Measurements from ENCODE around the gene RNF168.
"Not testable (repeated sequence)": the region's sequence is repeated elsewhere in the genome, so short reads cannot be mapped to it uniquely, and the experiment has no call there.

Gene RNF168

GRCh38 chr3:196477678-196478077 lies 25.9 kb downstream of the RNF168 start:
- H3K4me3 ChIP-seq (ENCODE audit: low read length): no peak overlapping the region
- no peaks in the 10 kb centered on the region for H3K9me3 ChIP-seq (ENCODE audit: low read length)
- peaks cover 69% of the 10 kb centered on the region for H3K36me3 ChIP-seq (ENCODE audit: insufficient read depth, low read length)

GRCh38 chr3:196472286-196472685 lies 31.3 kb downstream of the RNF168 start:
- Histone ChIP-seq H3K36me3 (ENCODE audit: insufficient read depth, low read length) (peaks cover 58% of the 10 kb centered on the region), H3K27me3 (ENCODE audit: insufficient read depth, low read length) (no peaks in the 10 kb centered on the region), H3K4me3 (ENCODE audit: low read length) (no peak overlapping the region), H2AFZ (ENCODE audit: low read depth, low read length) (no peak overlapping the region), H3K4me1 (ENCODE audit: insufficient read depth, low read length) (no peaks in the 10 kb centered on the region), H3K9me3 (ENCODE audit: low read length) (peaks cover 2% of the 10 kb centered on the region)

More at GRCh38 chr3:196477678-196478077, 25.9 kb downstream of the RNF168 start:
- no peaks in the 10 kb centered on the region for H3K4me1 ChIP-seq (ENCODE audit: insufficient read depth, low read length)
- H2AFZ ChIP-seq (ENCODE audit: low read depth, low read length): no peak overlapping the region
- no peaks in the 10 kb centered on the region for H3K27me3 ChIP-seq (ENCODE audit: insufficient read depth, low read length)

GRCh38 chr3:196471551-196471950 lies 32.0 kb downstream of the RNF168 start:
- H3K4me3 ChIP-seq (ENCODE audit: low read length): no peak overlapping the region
- H3K9me3 ChIP-seq (ENCODE audit: low read length): peaks cover 2% of the 10 kb centered on the region
- no peak overlapping the region for H2AFZ ChIP-seq (ENCODE audit: low read depth, low read length)
- H3K27me3 ChIP-seq (ENCODE audit: insufficient read depth, low read length): no peaks in the 10 kb centered on the region
- H3K36me3 ChIP-seq (ENCODE audit: insufficient read depth, low read length): peaks cover 54% of the 10 kb centered on the region
- no peaks in the 10 kb centered on the region for H3K4me1 ChIP-seq (ENCODE audit: insufficient read depth, low read length)

DNA sequence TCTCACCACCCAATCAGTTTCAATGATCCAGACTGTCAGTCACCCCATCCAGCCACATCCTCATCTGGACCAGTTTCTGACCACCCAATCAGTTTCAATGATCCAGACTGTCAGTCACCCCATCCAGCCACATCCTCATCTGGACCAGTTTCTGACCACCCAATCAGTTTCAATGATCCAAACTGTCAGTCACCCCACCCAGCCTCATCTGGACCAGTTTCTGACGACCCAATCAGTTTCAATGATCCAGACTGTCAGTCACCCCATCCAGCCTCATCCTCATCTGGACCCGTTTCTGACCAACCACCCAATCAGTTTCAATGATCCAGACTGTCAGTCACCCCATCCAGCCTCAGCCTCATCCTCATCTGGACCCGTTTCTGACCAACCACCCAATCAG lies 33.4 kb downstream of the RNF168 start:
- not testable (repeated sequence) for H3K4me3 ChIP-seq (ENCODE audit: low read length); H2AFZ ChIP-seq (ENCODE audit: low read depth, low read length); H3K9me3 ChIP-seq (ENCODE audit: low read length); H3K27me3 ChIP-seq (ENCODE audit: insufficient read depth, low read length); H3K4me1 ChIP-seq (ENCODE audit: insufficient read depth, low read length)
- H3K36me3 ChIP-seq (ENCODE audit: insufficient read depth, low read length): peaks cover 51% of the 10 kb centered on the region

DNA sequence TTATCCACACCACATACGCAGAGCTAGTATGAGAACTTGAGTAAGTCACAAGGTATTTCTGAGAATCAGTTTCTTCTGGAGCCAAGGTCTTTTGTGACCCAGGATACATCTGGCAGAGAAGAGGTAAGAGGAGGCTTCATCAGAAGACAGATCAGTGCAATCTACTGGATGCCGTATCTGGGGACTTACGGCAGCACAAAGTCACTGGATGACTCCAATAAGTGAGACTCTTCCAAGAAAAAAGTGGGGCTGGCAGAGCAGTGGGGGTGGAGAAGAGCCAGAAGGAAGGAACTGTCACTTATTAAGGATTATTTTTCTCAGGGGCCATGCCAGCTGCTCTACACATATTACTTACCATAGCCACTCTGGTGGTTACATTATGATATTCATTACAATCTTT lies 39.8 kb downstream of the RNF168 start:
- Histone ChIP-seq H2AFZ (ENCODE audit: low read depth, low read length) (no peak overlapping the region), H3K36me3 (ENCODE audit: insufficient read depth, low read length) (peaks cover 5% of the 10 kb centered on the region), H3K4me1 (ENCODE audit: insufficient read depth, low read length) (no peaks in the 10 kb centered on the region), H3K4me3 (ENCODE audit: low read length) (no peak overlapping the region), H3K27me3 (ENCODE audit: insufficient read depth, low read length) (no peaks in the 10 kb centered on the region), H3K9me3 (ENCODE audit: low read length) (no peaks in the 10 kb centered on the region)

- H3K27me3 ChIP-seq (ENCODE audit: insufficient read depth, low read length): no peaks in the 10 kb centered on the region
- H3K4me3 ChIP-seq (ENCODE audit: low read length): no peak overlapping the region
- peaks cover 2% of the 10 kb centered on the region for H3K36me3 ChIP-seq (ENCODE audit: insufficient read depth, low read length)
- no peaks in the 10 kb centered on the region for H3K9me3 ChIP-seq (ENCODE audit: low read length)
- H2AFZ ChIP-seq (ENCODE audit: low read depth, low read length): no peak overlapping the region
- H3K4me1 ChIP-seq (ENCODE audit: insufficient read depth, low read length): no peaks in the 10 kb centered on the region
These were observed 40.2 kb downstream of the RNF168 start for GRCh38 chr3:196463478-196463756.

- not testable (repeated sequence) for H3K36me3 ChIP-seq (ENCODE audit: insufficient read depth, low read length); H3K9me3 ChIP-seq (ENCODE audit: low read length); H3K27me3 ChIP-seq (ENCODE audit: insufficient read depth, low read length); H3K4me3 ChIP-seq (ENCODE audit: low read length); H2AFZ ChIP-seq (ENCODE audit: low read depth, low read length); H3K4me1 ChIP-seq (ENCODE audit: insufficient read depth, low read length)
These were observed 40.7 kb downstream of the RNF168 start for GRCh38 chr3:196462680-196463477.

DNA sequence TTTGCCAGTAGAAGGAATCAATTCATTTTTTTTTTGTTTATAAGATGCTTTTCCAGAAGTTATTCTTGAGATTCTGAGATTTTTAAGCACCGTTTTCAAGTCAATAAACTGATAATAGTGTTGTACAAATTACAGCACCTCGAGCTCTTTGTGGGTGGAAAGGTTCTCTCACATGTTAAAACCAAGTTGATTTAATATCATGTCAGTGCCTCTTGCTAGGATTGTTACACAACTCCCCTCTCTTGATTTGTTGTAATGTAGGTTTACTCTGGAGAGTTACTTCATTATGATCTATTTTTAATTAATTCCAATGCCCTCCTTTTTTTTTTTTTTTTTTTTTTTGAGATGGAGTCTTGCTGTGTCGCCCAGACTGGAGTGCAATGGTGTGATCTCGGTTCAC lies 45.5 kb downstream of the RNF168 start:
- no peaks in the 10 kb centered on the region for H3K9me3 ChIP-seq (ENCODE audit: low read length)
- H2AFZ ChIP-seq (ENCODE audit: low read depth, low read length): no peak overlapping the region
- H3K36me3 ChIP-seq (ENCODE audit: insufficient read depth, low read length): no peaks in the 10 kb centered on the region
- H3K4me3 ChIP-seq (ENCODE audit: low read length): no peak overlapping the region
- no peaks in the 10 kb centered on the region for H3K4me1 ChIP-seq (ENCODE audit: insufficient read depth, low read length)
- H3K27me3 ChIP-seq (ENCODE audit: insufficient read depth, low read length): no peaks in the 10 kb centered on the region

DNA sequence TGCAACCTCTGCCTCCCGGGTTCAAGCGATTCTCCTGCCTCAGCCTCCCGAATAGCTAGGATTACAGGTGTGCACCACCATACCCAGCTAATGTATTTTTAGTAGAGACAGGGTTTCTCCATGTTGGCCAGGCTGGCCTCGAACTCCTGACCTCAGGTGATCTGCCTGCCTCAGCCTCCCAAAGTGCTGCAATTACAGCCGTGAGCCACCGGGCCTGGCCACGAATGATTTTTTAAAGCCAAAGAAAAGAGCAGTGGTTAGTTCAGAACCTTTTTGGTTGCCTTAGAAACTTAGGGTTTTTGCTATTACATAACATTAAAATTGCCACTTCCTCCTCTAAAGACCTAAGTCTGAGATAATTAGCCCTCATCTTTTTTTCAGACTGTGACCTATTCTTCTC lies 46.1 kb downstream of the RNF168 start:
- H3K4me1 ChIP-seq (ENCODE audit: insufficient read depth, low read length); H3K4me3 ChIP-seq (ENCODE audit: low read length); H3K9me3 ChIP-seq (ENCODE audit: low read length); H2AFZ ChIP-seq (ENCODE audit: low read depth, low read length); H3K36me3 ChIP-seq (ENCODE audit: insufficient read depth, low read length); H3K27me3 ChIP-seq (ENCODE audit: insufficient read depth, low read length): not testable (repeated sequence)

DNA sequence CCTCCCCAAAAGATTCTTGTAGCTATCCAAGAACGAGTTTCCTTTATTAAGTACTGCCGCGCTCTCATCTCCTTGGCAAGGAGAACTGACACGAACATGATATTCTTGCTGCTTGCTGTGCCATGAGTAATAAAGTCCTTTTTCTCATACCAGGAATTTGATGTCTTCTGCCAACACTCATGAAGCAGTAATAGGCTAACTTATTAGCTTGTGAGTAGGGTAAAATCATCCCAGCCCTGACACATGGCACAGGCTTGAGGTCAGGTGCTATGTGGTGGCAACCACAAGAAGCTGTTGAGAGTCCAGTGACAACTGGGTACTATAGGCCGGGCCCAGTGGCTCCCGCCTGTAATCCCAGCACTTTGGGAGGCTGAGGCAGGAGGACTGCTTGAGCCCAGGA lies 48.6 kb downstream of the RNF168 start:
- H3K27me3 ChIP-seq (ENCODE audit: insufficient read depth, low read length): no peaks in the 10 kb centered on the region
- no peaks in the 10 kb centered on the region for H3K9me3 ChIP-seq (ENCODE audit: low read length)
- H3K4me3 ChIP-seq (ENCODE audit: low read length): no peak overlapping the region
- no peaks in the 10 kb centered on the region for H3K4me1 ChIP-seq (ENCODE audit: insufficient read depth, low read length)
- no peak overlapping the region for H2AFZ ChIP-seq (ENCODE audit: low read depth, low read length)
- no peaks in the 10 kb centered on the region for H3K36me3 ChIP-seq (ENCODE audit: insufficient read depth, low read length)

GRCh38 chr3:196445391-196445790 lies 58.2 kb downstream of the RNF168 start:
- not testable (repeated sequence) for H3K27me3 ChIP-seq (ENCODE audit: insufficient read depth, low read length); H3K4me1 ChIP-seq (ENCODE audit: insufficient read depth, low read length); H2AFZ ChIP-seq (ENCODE audit: low read depth, low read length); H3K9me3 ChIP-seq (ENCODE audit: low read length); H3K36me3 ChIP-seq (ENCODE audit: insufficient read depth, low read length); H3K4me3 ChIP-seq (ENCODE audit: low read length)

DNA sequence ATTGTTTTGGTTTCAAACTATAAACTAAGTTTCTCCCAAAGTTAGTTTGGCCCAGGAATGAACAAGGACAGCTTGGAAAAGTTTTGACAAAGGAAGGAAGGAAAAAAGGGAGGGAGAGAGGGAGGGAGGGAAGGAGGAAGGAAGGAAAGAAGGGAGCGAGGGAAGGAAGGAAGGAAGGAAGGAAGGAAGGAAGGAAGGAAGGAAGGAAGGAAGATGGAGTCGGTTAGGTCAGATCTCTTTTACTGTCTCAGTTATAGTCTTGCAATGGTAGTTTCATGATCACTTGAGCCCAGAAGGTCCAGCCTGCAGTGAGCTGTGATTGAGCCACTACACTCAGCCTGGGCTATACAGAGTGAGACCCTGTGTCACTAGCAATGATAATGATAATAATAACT lies 59.1 kb downstream of the RNF168 start:
- H3K27me3 ChIP-seq (ENCODE audit: insufficient read depth, low read length): no peaks in the 10 kb centered on the region
- H3K4me1 ChIP-seq (ENCODE audit: insufficient read depth, low read length): peaks cover 4% of the 10 kb centered on the region
- H2AFZ ChIP-seq (ENCODE audit: low read depth, low read length): no peak overlapping the region
- H3K9me3 ChIP-seq (ENCODE audit: low read length): no peaks in the 10 kb centered on the region
- no peak overlapping the region for H3K4me3 ChIP-seq (ENCODE audit: low read length)
- no peaks in the 10 kb centered on the region for H3K36me3 ChIP-seq (ENCODE audit: insufficient read depth, low read length)

DNA sequence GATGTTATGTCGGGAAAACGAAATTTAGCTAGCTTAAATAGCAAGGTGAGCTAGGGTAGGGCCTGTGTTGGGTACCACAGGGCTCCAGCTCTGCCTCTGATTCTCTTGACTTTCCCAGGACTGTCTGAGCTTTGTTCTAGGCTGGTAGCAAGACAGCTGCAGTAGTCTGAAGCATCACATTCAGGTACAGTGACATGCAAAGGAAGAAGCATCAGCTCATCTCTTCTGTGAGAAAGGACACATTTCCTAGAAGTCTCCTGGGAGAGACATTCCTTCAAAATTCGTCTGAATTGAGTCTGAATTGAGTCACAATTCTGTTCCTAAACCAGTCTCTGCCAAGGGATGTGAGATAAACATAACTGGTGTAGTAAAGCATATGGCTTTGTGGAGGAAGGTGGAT lies 62.9 kb downstream of the RNF168 start:
- Histone ChIP-seq H3K27me3 (ENCODE audit: insufficient read depth, low read length) (no peaks in the 10 kb centered on the region), H3K4me3 (ENCODE audit: low read length) (no peak overlapping the region), H3K4me1 (ENCODE audit: insufficient read depth, low read length) (no peaks in the 10 kb centered on the region), H2AFZ (ENCODE audit: low read depth, low read length) (no peak overlapping the region), H3K36me3 (ENCODE audit: insufficient read depth, low read length) (no peaks in the 10 kb centered on the region), H3K9me3 (ENCODE audit: low read length) (no peaks in the 10 kb centered on the region)

- no peak overlapping the region for H3K4me3 ChIP-seq (ENCODE audit: low read length)
- H3K9me3 ChIP-seq (ENCODE audit: low read length): no peaks in the 10 kb centered on the region
- no peaks in the 10 kb centered on the region for H3K27me3 ChIP-seq (ENCODE audit: insufficient read depth, low read length)
- H2AFZ ChIP-seq (ENCODE audit: low read depth, low read length): no peak overlapping the region
- H3K36me3 ChIP-seq (ENCODE audit: insufficient read depth, low read length): no peaks in the 10 kb centered on the region
- H3K4me1 ChIP-seq (ENCODE audit: insufficient read depth, low read length): no peaks in the 10 kb centered on the region
These were observed 63.5 kb downstream of the RNF168 start for GRCh38 chr3:196440041-196440537.

Measured in neuron (in vitro differentiated cells).